ENCODE data around the gene OTOG. TPM values are rescaled to one million over a fixed set of nuclear protein-coding genes. Genes with fewer than 3 reads are reported as not detected.

The OTOG gene
- total and polyA plus RNA-seq, 2 of the 8 experiments (the other 6 are each of a cell fraction or from before 2014, with no cell fraction given): 0.41 to 1.5 TPM

DNA sequence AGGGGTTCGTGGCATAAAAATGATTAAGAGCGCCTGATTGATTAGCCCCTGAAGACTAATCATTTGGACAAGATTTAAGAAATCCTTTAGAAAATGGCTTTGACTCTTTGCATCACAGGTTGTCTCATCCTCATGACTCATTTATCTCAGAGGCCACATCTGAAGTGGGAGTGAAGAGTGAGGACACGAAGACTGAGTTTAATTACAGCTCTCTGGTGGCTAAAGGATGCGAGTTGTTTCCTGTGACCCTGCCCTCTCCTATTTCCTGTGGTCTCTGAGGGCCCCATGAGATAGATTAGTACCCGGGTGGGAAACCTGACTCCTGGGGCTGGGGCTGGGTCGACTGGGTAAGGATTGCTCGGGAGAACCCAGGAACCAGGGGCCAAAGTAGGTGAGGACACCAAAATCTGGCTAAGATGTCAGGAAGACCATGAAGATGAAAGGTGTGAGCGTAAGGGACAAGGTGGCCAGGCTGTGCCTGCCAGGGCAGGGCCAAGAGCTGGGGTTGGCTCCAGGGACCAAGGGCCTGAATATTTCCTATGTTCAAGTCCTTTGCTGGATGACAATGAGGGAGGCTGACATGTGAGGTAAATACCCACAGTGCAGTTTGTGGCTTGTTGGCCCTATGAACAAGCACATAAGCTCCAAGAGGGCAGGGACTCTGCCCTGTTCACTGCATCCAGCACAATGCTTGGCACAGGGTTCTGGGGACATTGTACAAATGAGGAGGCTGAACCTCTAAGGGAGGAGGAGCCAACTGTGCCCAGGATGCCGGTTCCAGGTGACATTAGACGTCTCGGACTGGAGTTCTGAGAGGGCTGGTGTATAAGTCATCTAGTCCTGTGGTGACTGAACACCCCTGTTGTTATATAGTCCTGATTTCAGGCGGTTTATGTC lies 3.6 kb downstream of the OTOG start (continued):
- TF ChIP-seq SP4 (IDR thresholded peaks at IDR 0.05; ENCODE audit: low read length): no peak
- no peak for TF ChIP-seq CTBP2 (IDR thresholded peaks at IDR 0.05; ENCODE audit: borderline replicate concordance, insufficient read depth, insufficient read length, low read length)
- TF ChIP-seq POLR2AphosphoS5 (IDR thresholded peaks at IDR 0.05; ENCODE audit: low read depth, low read length): no peak
- no peak for TF ChIP-seq PHF8 (conservative IDR thresholded peaks at IDR 0.05; ENCODE audit: low read depth, low read length)
- TF ChIP-seq BRCA1 (IDR thresholded peaks at IDR 0.05; ENCODE audit: low read depth, low read length): no peak
- TF ChIP-seq SIN3A (conservative IDR thresholded peaks at IDR 0.05 in 1 of 2, IDR thresholded peaks at IDR 0.05 in 1 of 2; ENCODE audit: low read depth in 1 of 2, low read length in 2 of 2): no peak
- TF ChIP-seq ASH2L (IDR thresholded peaks at IDR 0.05; ENCODE audit: low read length): no peak
